ENCODE results near the gene PRIMA1.

DNA sequence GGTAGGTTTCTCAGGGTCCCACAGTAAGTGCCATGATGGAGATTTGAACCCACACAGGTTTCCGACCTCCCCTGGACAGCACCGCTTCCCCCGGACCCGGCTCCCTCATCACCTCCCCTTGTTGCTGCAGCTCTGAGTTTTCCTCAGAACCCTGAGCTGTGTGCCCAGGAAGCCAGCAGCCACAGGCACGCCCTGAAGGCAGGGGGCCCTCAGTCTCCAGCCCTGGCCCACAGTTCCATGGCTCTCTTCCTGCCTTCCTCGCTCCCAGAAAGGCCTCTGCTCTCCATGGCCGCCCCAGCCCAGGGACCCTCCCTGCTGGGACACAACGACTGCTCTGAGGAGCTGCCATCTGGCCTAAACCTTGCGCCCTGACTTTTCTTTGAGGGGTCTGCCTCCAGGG, 35.8 kb upstream of the PRIMA1 start:
- TF ChIP-seq, protein P1, sequence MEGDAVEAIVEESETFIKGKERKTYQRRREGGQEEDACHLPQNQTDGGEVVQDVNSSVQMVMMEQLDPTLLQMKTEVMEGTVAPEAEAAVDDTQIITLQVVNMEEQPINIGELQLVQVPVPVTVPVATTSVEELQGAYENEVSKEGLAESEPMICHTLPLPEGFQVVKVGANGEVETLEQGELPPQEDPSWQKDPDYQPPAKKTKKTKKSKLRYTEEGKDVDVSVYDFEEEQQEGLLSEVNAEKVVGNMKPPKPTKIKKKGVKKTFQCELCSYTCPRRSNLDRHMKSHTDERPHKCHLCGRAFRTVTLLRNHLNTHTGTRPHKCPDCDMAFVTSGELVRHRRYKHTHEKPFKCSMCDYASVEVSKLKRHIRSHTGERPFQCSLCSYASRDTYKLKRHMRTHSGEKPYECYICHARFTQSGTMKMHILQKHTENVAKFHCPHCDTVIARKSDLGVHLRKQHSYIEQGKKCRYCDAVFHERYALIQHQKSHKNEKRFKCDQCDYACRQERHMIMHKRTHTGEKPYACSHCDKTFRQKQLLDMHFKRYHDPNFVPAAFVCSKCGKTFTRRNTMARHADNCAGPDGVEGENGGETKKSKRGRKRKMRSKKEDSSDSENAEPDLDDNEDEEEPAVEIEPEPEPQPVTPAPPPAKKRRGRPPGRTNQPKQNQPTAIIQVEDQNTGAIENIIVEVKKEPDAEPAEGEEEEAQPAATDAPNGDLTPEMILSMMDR (IDR thresholded peaks at IDR 0.05), result no peak
- no peak for TF ChIP-seq POLR2A (IDR thresholded peaks at IDR 0.05)

Measured in thyroid gland (tissue), 4 donors.